ENCODE data around the gene KLK12. TPM values are rescaled to one million over a fixed set of nuclear protein-coding genes. Genes with fewer than 3 reads are reported as not detected.
A peak's percentile ranks its signal among the peaks of the same experiment; 100 is the strongest.

Gene KLK12
- total RNA-seq, 1 experiment from 2014 or later = not detected

- Histone ChIP-seq H3K79me2 (ENCODE audit: insufficient read depth, low read length) (no peaks in the 10 kb centered on the region), H3K4me1 (ENCODE audit: insufficient read depth, low read length) (no peaks in the 10 kb centered on the region), H2BK20ac (ENCODE audit: low read depth, low read length, poor library complexity, severe bottlenecking) (no peak within 1 kb of the TSS), H4K91ac (ENCODE audit: insufficient read length, low read depth, low read length) (no peak within 1 kb of the TSS), H3K4me2 (ENCODE audit: insufficient read depth, insufficient read length, low read length) (peak within 1 kb of the TSS; percentile 79), H3K4ac (ENCODE audit: low read depth, low read length) (no peak within 1 kb of the TSS), H3K18ac (ENCODE audit: insufficient read length, low read depth, low read length) (no peak within 1 kb of the TSS), H3K14ac (ENCODE audit: insufficient read depth, low read length) (no peak within 1 kb of the TSS; the same call in 1 of the 2 replicates), H3K79me1 (ENCODE audit: insufficient read depth, low read depth, low read length, poor library complexity, severe bottlenecking) (no peaks in the 10 kb centered on the region), H2BK5ac (ENCODE audit: insufficient read length, low read length) (no peak within 1 kb of the TSS), H2AFZ (ENCODE audit: low read length) (no peak within 1 kb of the TSS), H4K20me1 (ENCODE audit: control insufficient read depth, insufficient read depth, insufficient read length) (no peaks in the 10 kb centered on the region), H2BK15ac (ENCODE audit: low read depth, low read length) (no peak within 1 kb of the TSS), H2BK120ac (ENCODE audit: low read depth, low read length, poor library complexity, severe bottlenecking) (no peak within 1 kb of the TSS), H4K5ac (ENCODE audit: insufficient read length, low read depth, low read length) (no peak within 1 kb of the TSS), H2AK5ac (ENCODE audit: insufficient read length, low read length) (no peak within 1 kb of the TSS), H3T11ph (ENCODE audit: low read length) (no peak within 1 kb of the TSS), H3K9ac (ENCODE audit: extremely low read depth, insufficient read length, low read length) (no peak within 1 kb of the TSS), H3K23ac (ENCODE audit: insufficient read length, low read depth, low read length) (no peak within 1 kb of the TSS), H3K27ac (ENCODE audit: insufficient read length, low read depth, low read length) (no peak within 1 kb of the TSS), H4K8ac (replicated peaks; ENCODE audit: insufficient read length, low read depth, low read length) (no peak within 1 kb of the TSS), H3K27me3 (ENCODE audit: insufficient read depth, low read length) (no peaks in the 10 kb centered on the region; the same call in 1 of the 2 replicates), H3K23me2 (ENCODE audit: insufficient read length, low read depth, low read length, poor library complexity, severe bottlenecking) (peaks cover 16% of the 10 kb centered on the region), H3K56ac (ENCODE audit: insufficient read length, low read depth, low read length) (no peak within 1 kb of the TSS), H2BK12ac (ENCODE audit: insufficient read length, low read depth, low read length) (no peak within 1 kb of the TSS), H3K9me3 (ENCODE audit: control insufficient read depth, low read depth, low read length) (no peaks in the 10 kb centered on the region)
- Mint-ChIP-seq H3K4me1 (peaks cover 17 to 33% of the 10 kb centered on the region in 2 experiments), H3K36me3 (ENCODE audit: insufficient read depth in 1 of 3, low read depth in 3 of 3) (peaks cover 0 to 2% (median 0%) of the 10 kb centered on the region in 3 experiments; a peak in 2 of 7 replicates), H3K4me3 (peak within 1 kb of the TSS; percentile 55 to 89), H3K9me3 (peaks cover 0 to 13% of the 10 kb centered on the region in 2 experiments; a peak in 4 of 5 replicates), H3K27ac (peak within 1 kb of the TSS in 1 of 3 experiments; percentile 2; a peak in 2 of 7 replicates), H3K27me3 (ENCODE audit: low read depth) (peaks cover 69% of the 10 kb centered on the region)
- TF ChIP-seq CTCF (conservative IDR thresholded peaks at IDR 0.05) = no peak
- WGBS (ENCODE audit: extremely low coverage, insufficient read length, low lambda C conversion rate) = no CpG with 5 or more reads among the region's 14 CpGs
- DNase-seq = no peak
Measured at GRCh38 chr19:51019544-51019925, 15.3 kb downstream of the KLK12 start, which contains the start of gene KLK10. TSS of gene KLK10 (minus strand) at chr19:51019709. CDS start at chr19:51019130, 579 bp downstream.
